Measurements from ENCODE around the gene VDAC1. TPM values are rescaled to one million over a fixed set of nuclear protein-coding genes. Genes with fewer than 3 reads are reported as not detected.

The VDAC1 gene
- total RNA-seq, 1 experiment from 2014 or later = 317 TPM

DNA sequence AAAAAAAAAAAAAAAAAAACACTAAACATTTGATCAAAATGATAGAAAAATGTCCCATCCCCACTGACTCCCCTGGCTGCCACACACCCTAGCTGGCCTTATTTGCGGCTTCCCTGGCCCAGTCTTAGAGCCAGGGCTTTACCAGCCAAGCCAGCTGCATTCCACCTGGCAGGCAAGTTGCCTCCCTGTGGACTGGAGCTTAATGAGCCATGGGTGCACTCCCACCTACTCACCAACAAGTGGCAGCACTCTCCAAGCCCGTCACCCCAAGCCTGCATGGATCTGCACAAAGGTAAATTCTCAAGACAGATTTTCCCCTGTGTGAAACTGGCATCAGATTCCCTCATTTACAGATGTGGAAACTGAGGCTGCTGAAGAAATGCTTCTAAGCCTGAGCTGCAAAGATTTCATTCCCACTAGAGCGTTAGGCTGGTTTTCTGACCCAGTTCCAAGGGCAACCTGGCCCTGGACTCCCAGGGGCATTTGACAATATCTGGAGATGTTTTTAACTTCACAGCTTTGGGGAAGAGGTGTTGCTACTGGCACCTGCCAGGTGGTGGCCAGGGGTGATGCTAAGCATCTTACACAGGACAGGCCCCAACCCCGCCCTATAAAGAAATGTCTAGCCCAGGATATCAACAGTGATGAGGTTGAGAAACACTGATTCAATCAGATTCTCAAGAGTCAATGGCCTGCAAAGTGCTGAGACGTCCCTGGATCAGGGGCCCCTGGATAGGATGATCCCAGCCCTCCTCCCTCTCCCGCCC lies 21.9 kb upstream of the VDAC1 start:
- Mint-ChIP-seq H3K4me1 (ENCODE audit: low read depth, unreplicated experiment) (peaks cover 6% of the 10 kb centered on the region), H3K27me3 (ENCODE audit: insufficient read depth, unreplicated experiment) (no peaks in the 10 kb centered on the region), H3K9me3 (ENCODE audit: unreplicated experiment) (no peaks in the 10 kb centered on the region), H3K27ac (ENCODE audit: unreplicated experiment) (no peak overlapping the region), H3K4me3 (ENCODE audit: unreplicated experiment) (no peak overlapping the region), H3K36me3 (ENCODE audit: insufficient read depth, unreplicated experiment) (peaks cover 5% of the 10 kb centered on the region)
- DNase-seq = peak; percentile 78 to 84
- no TSS peak for BruUV-seq (replicated peaks)
- H3K36me3 ChIP-seq (ENCODE audit: control insufficient read depth, insufficient read depth, low read length) = no peaks in the 10 kb centered on the region
- intact Hi-C loops (cut with micrococcal nuclease; ENCODE audit: unreplicated experiment) = loop anchor here (1.0 kb wide), 2 partner anchors 11 to 115 kb away; no protein-coding TSS in a partner anchor
- H3K27me3 ChIP-seq (replicated peaks; ENCODE audit: control insufficient read depth, insufficient read depth, low read length) = no peaks in the 10 kb centered on the region
- CTCF ChIA-PET = interaction anchor here (0.6 to 3.6 kb wide), 21 partner anchors 9 to 497 kb away, joined by 3 to 62 read pairs (median 4); partner anchors contain the start of gene VDAC1
- H3K4me1 ChIP-seq = peaks cover 7% of the 10 kb centered on the region; the same call in 1 of the 2 replicates
- no peaks in the 10 kb centered on the region for H3K9me3 ChIP-seq
- H3K4me3 ChIP-seq (ENCODE audit: low read depth, low read length) = no peak overlapping the region
- POLR2A ChIA-PET = interaction anchor here (1.1 kb wide), 1 partner anchor 23 kb away, joined by 4 read pairs; no protein-coding TSS in a partner anchor
- TF ChIP-seq, protein P1, sequence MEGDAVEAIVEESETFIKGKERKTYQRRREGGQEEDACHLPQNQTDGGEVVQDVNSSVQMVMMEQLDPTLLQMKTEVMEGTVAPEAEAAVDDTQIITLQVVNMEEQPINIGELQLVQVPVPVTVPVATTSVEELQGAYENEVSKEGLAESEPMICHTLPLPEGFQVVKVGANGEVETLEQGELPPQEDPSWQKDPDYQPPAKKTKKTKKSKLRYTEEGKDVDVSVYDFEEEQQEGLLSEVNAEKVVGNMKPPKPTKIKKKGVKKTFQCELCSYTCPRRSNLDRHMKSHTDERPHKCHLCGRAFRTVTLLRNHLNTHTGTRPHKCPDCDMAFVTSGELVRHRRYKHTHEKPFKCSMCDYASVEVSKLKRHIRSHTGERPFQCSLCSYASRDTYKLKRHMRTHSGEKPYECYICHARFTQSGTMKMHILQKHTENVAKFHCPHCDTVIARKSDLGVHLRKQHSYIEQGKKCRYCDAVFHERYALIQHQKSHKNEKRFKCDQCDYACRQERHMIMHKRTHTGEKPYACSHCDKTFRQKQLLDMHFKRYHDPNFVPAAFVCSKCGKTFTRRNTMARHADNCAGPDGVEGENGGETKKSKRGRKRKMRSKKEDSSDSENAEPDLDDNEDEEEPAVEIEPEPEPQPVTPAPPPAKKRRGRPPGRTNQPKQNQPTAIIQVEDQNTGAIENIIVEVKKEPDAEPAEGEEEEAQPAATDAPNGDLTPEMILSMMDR (IDR thresholded peaks at IDR 0.05; ENCODE audit: insufficient read depth in 1 of 2, low read depth in 1 of 2, low read length in 1 of 2, severe bottlenecking in 1 of 2, unreplicated experiment in 1 of 2) = peak; percentile 56 to 84

DNA sequence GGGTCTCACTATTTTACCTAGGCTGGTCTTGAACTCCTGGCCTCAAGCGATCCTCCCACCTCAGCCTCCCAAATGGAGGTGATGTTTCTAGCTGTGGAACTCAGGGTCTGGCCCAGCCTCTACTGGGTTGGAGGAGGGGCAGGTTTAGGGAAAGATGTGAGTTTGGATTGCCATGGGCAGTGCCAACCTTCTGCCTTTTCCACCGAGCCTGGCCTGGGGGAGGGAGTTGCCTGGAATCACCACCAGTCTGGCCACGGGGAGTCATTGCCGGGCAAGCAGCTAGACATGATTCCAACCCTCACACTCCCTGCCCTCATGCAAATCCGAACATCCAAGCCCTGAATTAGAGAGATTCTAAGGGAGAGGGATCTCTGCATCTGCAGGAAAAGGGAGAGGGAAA lies 21.0 kb upstream of the VDAC1 start:
- POLR2A ChIA-PET = interaction anchor here (1.1 kb wide), 1 partner anchor 22 kb away, joined by 4 read pairs; no protein-coding TSS in a partner anchor
- Histone ChIP-seq H3K4me1 (peaks cover 7% of the 10 kb centered on the region), H3K4me3 (ENCODE audit: low read depth, low read length) (no peak overlapping the region), H3K36me3 (ENCODE audit: control insufficient read depth, insufficient read depth, low read length) (no peaks in the 10 kb centered on the region), H3K27me3 (replicated peaks; ENCODE audit: control insufficient read depth, insufficient read depth, low read length) (no peaks in the 10 kb centered on the region), H3K9me3 (no peaks in the 10 kb centered on the region)
- no peak overlapping the region for H3K27ac Mint-ChIP-seq (ENCODE audit: unreplicated experiment)
- CTCF ChIA-PET = interaction anchor here (0.6 to 3.6 kb wide), 6 partner anchors 10 to 115 kb away, joined by 4 to 62 read pairs (median 10); partner anchors contain the start of gene VDAC1
- H3K4me1 Mint-ChIP-seq (ENCODE audit: low read depth, unreplicated experiment) = peaks cover 6% of the 10 kb centered on the region
- H3K36me3 Mint-ChIP-seq (ENCODE audit: insufficient read depth, unreplicated experiment) = peaks cover 5% of the 10 kb centered on the region
- no peak overlapping the region for H3K4me3 Mint-ChIP-seq (ENCODE audit: unreplicated experiment)
- BruUV-seq (replicated peaks) = no TSS peak
- no peak for DNase-seq
- H3K27me3 Mint-ChIP-seq (ENCODE audit: insufficient read depth, unreplicated experiment) = no peaks in the 10 kb centered on the region
- intact Hi-C loops (cut with micrococcal nuclease; ENCODE audit: unreplicated experiment) = loop anchor here (1.0 kb wide), 2 partner anchors 12 to 116 kb away; no protein-coding TSS in a partner anchor
- TF ChIP-seq, protein P1 (IDR thresholded peaks at IDR 0.05; ENCODE audit: insufficient read depth in 1 of 2, low read depth in 1 of 2, low read length in 1 of 2, severe bottlenecking in 1 of 2, unreplicated experiment in 1 of 2) = no peak
- H3K9me3 Mint-ChIP-seq (ENCODE audit: unreplicated experiment) = no peaks in the 10 kb centered on the region

DNA sequence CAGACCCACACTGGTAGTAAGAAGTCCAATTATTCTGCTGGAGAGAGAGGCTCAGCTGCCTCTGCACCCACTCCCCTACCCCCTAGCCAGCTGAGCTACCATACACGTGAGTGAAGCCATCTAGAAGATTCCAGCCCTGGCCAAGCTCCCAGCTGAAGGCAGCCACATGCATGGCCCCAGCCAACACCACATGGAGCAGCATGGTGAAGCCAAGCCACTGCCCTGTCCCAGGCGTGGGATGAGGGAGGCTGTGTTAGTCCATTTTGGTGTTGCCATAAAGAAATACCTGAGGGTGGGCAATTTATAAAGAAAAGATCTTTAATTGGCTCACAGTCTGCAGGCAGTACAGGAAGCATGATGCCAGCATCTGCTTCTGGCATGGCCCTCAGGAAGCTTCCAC lies 20.0 kb upstream of the VDAC1 start:
- Histone ChIP-seq H3K4me1 (peaks cover 17% of the 10 kb centered on the region), H3K4me3 (ENCODE audit: low read depth, low read length) (no peak overlapping the region), H3K27me3 (replicated peaks; ENCODE audit: control insufficient read depth, insufficient read depth, low read length) (no peaks in the 10 kb centered on the region), H3K9me3 (no peaks in the 10 kb centered on the region), H3K36me3 (ENCODE audit: control insufficient read depth, insufficient read depth, low read length) (no peaks in the 10 kb centered on the region)
- Mint-ChIP-seq H3K27ac (ENCODE audit: unreplicated experiment) (no peak overlapping the region), H3K4me1 (ENCODE audit: low read depth, unreplicated experiment) (peaks cover 14% of the 10 kb centered on the region), H3K36me3 (ENCODE audit: insufficient read depth, unreplicated experiment) (peaks cover 5% of the 10 kb centered on the region), H3K27me3 (ENCODE audit: insufficient read depth, unreplicated experiment) (no peaks in the 10 kb centered on the region), H3K9me3 (ENCODE audit: unreplicated experiment) (no peaks in the 10 kb centered on the region), H3K4me3 (ENCODE audit: unreplicated experiment) (no peak overlapping the region)
- BruUV-seq (replicated peaks) = no TSS peak
- intact Hi-C loops (cut with micrococcal nuclease; ENCODE audit: unreplicated experiment) = no loop called here
- CTCF ChIA-PET = interaction anchor here (3.6 kb wide), 1 partner anchor 14 kb away, joined by 62 read pairs; no protein-coding TSS in a partner anchor
- DNase-seq = no peak
- TF ChIP-seq, protein P1 (IDR thresholded peaks at IDR 0.05; ENCODE audit: insufficient read depth in 1 of 2, low read depth in 1 of 2, low read length in 1 of 2, severe bottlenecking in 1 of 2, unreplicated experiment in 1 of 2) = no peak
- POLR2A ChIA-PET = no interaction called here

Measured in Caco-2 (cell line).